Measurements from ENCODE around the gene BPIFB4.

The BPIFB4 gene

GRCh38 chr20:33063271-33063670 lies 16.2 kb upstream of the BPIFB4 start:
- ChIA-PET POLR2A (no interaction called here), CTCF (no interaction called here)
- no peak for DNase-seq (ENCODE audit: low read depth, low spot score)
- TF ChIP-seq CTCF (IDR thresholded peaks at IDR 0.05; ENCODE audit: insufficient read depth, low read length, missing control alignments), result no peak
- no peak overlapping the region for H3K4me3 ChIP-seq (ENCODE audit: low read depth, low read length)

- CTCF ChIA-PET, result no interaction called here
- no peak overlapping the region for H3K4me3 ChIP-seq (ENCODE audit: low read depth, low read length)
- no peak for TF ChIP-seq CTCF (IDR thresholded peaks at IDR 0.05; ENCODE audit: insufficient read depth, low read length, missing control alignments)
- no peak for DNase-seq (ENCODE audit: low read depth, low spot score)
- POLR2A ChIA-PET, result no interaction called here
These were observed 14.7 kb upstream of the BPIFB4 start for GRCh38 chr20:33064572-33065287.

GRCh38 chr20:33065785-33066184 lies 13.7 kb upstream of the BPIFB4 start:
- H3K4me3 ChIP-seq (ENCODE audit: low read depth, low read length), result no peak overlapping the region
- ChIA-PET CTCF (no interaction called here), POLR2A (no interaction called here)
- TF ChIP-seq CTCF (IDR thresholded peaks at IDR 0.05; ENCODE audit: insufficient read depth, low read length, missing control alignments), result no peak
- DNase-seq (ENCODE audit: low read depth, low spot score), result no peak

GRCh38 chr20:33067806-33068205 lies 11.6 kb upstream of the BPIFB4 start:
- ChIA-PET POLR2A (no interaction called here), CTCF (no interaction called here)
- H3K4me3 ChIP-seq (ENCODE audit: low read depth, low read length), result no peak overlapping the region
- TF ChIP-seq CTCF (IDR thresholded peaks at IDR 0.05; ENCODE audit: insufficient read depth, low read length, missing control alignments), result no peak
- no peak for DNase-seq (ENCODE audit: low read depth, low spot score)

GRCh38 chr20:33068251-33068939 lies 11.0 kb upstream of the BPIFB4 start:
- CTCF ChIA-PET, result no interaction called here
- POLR2A ChIA-PET, result no interaction called here
- no peak for DNase-seq (ENCODE audit: low read depth, low spot score)
- H3K4me3 ChIP-seq (ENCODE audit: low read depth, low read length), result no peak overlapping the region
- TF ChIP-seq CTCF (IDR thresholded peaks at IDR 0.05; ENCODE audit: insufficient read depth, low read length, missing control alignments), result no peak

- no peak for TF ChIP-seq CTCF (IDR thresholded peaks at IDR 0.05; ENCODE audit: insufficient read depth, low read length, missing control alignments)
- DNase-seq (ENCODE audit: low read depth, low spot score), result no peak
- ChIA-PET CTCF (interaction anchor here (0.8 kb wide), 1 partner anchor 12 kb away, joined by 3 read pairs; no protein-coding TSS in a partner anchor), POLR2A (no interaction called here)
- no peak overlapping the region for H3K4me3 ChIP-seq (ENCODE audit: low read depth, low read length)
These were observed 9.8 kb upstream of the BPIFB4 start for GRCh38 chr20:33069673-33070072.
